GM19043 (cell line): ENCODE data around the gene VPS37B.

Source experiments
- ATAC-seq: cut with Tn5 transposase; IDR thresholded peaks from one replicate; pipeline ENCODE4 v1.9.1; 2021; ENCODE audit warnings: low read depth; ENCODE audit not compliant: unreplicated experiment

Gene VPS37B

GRCh38 chr12:122867691-122868461, 28.0 kb downstream of the VPS37B start:
- ATAC-seq = no peak

DNA sequence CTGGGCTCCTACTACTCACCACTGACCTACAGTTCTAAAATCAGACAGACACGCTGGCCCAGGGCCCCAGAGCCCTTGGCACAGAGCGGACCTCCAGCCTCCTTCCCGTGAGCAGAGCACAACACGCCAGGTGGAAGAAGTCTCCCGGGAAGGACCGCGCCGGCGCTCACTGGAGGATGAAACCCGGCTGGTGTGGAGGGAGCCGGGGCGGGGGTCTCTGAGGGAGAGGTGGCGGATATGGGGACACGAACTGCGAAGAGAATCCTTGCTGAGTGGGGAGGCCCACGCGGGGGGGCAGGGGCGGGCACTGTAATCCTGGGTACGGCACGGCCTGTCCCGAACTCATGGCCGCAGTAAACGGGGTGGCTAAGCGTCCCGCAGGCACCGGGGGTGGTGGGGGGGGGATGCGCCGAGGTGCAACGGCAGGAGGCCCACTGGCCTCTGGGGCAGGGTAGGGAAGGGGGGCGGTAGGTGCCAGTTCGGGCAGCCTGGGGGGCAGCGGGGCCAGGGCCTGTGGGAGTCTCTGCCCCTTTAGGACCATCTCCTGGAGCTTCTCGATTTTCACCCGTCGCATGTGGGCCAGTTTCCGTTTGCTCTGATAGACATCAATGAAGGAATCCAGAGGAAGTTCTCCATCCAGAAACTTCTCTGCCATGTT, 28.8 kb downstream of the VPS37B start:
- no peak for ATAC-seq

- no peak for ATAC-seq
These were observed 29.5 kb downstream of the VPS37B start for GRCh38 chr12:122866379-122866778.

GRCh38 chr12:122865268-122866231, 30.4 kb downstream of the VPS37B start:
- no peak for ATAC-seq

GRCh38 chr12:122864894-122865253, 31.1 kb downstream of the VPS37B start:
- ATAC-seq = no peak

GRCh38 chr12:122862872-122863701, 32.8 kb downstream of the VPS37B start:
- no peak for ATAC-seq

GRCh38 chr12:122862110-122862634, 33.8 kb downstream of the VPS37B start:
- ATAC-seq = no peak

DNA sequence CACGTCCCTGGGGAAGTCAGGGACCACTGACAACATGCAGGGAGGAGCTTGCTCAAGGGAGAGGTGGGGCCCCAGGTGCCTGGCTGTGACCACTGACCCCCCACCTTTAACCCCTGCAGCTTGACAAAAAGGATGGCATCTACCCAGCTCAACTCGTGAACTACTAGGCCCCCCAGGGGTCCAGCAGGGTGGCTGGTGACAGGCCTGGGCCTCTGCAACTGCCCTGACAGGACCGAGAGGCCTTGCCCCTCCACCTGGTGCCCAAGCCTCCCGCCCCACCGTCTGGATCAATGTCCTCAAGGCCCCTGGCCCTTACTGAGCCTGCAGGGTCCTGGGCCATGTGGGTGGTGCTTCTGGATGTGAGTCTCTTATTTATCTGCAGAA, 34.3 kb downstream of the VPS37B start:
- no peak for ATAC-seq

GRCh38 chr12:122860854-122861586, 34.9 kb downstream of the VPS37B start:
- no peak for ATAC-seq

DNA sequence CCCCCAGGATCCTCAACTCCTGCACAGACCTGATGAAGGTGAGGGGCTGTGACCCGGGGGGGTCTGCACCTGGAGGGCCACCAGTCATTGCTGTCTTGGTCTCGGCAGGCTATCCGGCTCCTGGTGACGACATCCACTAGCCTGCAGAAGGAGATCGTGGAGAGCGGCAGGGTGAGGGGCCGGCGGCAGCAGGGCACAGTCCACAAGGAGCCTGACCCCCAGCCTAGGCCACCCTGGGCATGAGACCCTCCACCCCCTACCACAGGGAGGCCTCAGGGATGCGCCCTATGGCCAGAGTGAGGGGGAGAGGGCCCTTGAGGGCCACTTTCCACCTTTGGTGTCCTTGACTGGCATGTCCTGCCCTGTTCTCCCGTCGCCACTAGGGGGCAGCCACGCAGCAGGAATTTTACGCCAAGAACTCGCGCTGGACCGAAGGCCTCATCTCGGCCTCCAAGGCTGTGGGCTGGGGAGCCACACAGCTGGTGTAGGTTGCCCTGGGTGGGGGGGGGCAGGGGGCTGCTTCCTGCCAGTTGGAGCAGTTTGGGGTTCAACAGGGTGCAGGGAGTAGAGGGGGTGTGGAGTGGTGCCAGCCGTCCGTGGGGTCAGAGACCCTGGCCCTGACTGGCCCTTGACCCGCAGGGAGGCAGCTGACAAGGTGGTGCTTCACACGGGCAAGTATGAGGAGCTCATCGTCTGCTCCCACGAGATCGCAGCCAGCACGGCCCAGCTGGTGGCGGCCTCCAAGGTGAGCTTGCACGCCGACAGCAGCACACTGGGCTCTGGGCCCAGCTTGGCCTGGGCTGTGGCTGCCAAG, 35.7 kb downstream of the VPS37B start:
- ATAC-seq = no peak

GRCh38 chr12:122859303-122860039, 36.5 kb downstream of the VPS37B start:
- no peak for ATAC-seq

DNA sequence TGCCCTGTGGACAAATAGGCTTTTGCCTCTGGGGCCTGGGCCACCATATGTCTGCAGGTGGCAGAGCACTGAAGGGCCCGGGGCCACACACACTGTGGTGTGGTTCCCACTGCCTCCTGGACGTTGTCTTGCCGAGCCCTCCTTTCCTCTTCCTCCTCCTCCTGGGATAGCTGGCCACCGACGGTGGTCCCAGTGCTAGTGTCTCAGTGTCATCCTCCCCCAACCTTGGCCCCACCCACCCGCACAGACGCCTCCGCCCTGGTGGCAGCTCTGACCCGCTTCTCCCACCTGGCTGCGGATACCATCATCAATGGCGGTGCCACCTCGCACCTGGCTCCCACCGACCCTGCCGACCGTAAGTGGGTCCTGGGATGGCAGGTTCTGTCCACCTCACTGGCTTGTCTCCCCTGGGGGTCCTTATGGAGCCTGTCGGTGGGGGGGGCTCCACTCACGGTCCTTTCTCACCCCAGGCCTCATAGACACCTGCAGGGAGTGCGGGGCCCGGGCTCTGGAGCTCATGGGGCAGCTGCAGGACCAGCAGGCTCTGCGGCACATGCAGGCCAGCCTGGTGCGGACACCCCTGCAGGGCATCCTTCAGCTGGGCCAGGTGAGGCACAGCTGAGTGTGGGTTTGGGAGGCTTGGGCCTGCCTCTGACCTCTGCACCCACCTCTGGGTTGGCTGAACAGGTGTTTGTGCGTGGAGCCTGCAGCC, 37.2 kb downstream of the VPS37B start:
- ATAC-seq = no peak

GRCh38 chr12:122858171-122858570, 37.8 kb downstream of the VPS37B start:
- no peak for ATAC-seq

DNA sequence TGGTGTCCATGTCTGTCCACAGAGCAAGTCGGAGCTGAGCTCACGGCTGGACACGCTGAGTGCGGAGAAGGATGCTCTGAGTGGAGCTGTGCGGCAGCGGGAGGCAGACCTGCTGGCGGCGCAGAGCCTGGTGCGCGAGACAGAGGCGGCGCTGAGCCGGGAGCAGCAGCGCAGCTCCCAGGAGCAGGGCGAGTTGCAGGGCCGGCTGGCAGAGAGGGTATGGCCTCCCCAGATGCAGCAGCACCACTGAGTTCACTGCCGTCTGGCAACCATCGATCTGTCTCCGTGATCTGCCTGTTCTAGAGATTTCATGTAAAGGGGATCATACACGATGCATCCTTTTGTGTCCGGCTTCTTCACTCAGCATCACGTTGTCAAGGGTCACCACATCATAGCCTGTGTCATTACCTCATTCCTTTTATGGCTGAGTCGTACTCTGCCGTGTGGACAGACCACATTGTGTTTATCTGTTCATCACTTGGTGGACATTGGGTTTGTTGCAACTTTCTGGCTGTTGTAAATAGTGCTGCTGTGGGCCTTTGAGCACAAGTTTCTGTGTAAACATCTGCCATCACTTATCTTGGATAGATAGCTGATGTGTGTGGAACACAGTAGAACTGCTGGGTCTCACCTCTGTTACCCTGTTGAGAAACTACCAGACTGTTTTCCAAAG, 38.8 kb downstream of the VPS37B start:
- ATAC-seq = no peak

GRCh38 chr12:122855928-122856831, 39.7 kb downstream of the VPS37B start:
- no peak for ATAC-seq
